ENCODE data around the gene KCNQ4.

The KCNQ4 gene

DNA sequence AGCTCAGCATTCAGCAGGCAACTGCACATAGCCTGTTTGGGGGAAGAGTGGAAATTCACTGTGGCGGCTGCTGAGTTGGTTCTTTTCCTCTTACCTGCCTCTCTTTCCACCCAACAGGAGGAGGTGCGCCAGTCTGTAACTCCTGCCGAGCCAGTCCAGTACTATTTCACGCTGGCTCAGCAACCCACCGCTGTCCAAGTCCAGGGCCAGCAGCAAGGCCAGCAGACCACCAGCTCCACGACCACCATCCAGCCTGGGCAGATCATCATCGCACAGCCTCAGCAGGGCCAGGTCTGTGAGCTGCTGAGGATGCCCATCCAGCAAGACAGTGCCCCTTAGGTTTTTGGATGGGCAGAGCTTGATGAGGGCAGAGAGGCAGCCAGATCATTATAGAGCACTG lies 25.6 kb upstream of the KCNQ4 start:
- no peak overlapping the region for H3K4me3 ChIP-seq (ENCODE audit: low read depth, low read length)
- H3K9me3 ChIP-seq = no peaks in the 10 kb centered on the region
- TF ChIP-seq, protein P1, sequence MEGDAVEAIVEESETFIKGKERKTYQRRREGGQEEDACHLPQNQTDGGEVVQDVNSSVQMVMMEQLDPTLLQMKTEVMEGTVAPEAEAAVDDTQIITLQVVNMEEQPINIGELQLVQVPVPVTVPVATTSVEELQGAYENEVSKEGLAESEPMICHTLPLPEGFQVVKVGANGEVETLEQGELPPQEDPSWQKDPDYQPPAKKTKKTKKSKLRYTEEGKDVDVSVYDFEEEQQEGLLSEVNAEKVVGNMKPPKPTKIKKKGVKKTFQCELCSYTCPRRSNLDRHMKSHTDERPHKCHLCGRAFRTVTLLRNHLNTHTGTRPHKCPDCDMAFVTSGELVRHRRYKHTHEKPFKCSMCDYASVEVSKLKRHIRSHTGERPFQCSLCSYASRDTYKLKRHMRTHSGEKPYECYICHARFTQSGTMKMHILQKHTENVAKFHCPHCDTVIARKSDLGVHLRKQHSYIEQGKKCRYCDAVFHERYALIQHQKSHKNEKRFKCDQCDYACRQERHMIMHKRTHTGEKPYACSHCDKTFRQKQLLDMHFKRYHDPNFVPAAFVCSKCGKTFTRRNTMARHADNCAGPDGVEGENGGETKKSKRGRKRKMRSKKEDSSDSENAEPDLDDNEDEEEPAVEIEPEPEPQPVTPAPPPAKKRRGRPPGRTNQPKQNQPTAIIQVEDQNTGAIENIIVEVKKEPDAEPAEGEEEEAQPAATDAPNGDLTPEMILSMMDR (IDR thresholded peaks at IDR 0.05; ENCODE audit: low read depth, low read length) = no peak
- peaks cover 13% of the 10 kb centered on the region for H3K36me3 ChIP-seq
- no peak for DNase-seq
- no peaks in the 10 kb centered on the region for H3K27me3 ChIP-seq
- no peaks in the 10 kb centered on the region for H3K4me1 ChIP-seq

DNA sequence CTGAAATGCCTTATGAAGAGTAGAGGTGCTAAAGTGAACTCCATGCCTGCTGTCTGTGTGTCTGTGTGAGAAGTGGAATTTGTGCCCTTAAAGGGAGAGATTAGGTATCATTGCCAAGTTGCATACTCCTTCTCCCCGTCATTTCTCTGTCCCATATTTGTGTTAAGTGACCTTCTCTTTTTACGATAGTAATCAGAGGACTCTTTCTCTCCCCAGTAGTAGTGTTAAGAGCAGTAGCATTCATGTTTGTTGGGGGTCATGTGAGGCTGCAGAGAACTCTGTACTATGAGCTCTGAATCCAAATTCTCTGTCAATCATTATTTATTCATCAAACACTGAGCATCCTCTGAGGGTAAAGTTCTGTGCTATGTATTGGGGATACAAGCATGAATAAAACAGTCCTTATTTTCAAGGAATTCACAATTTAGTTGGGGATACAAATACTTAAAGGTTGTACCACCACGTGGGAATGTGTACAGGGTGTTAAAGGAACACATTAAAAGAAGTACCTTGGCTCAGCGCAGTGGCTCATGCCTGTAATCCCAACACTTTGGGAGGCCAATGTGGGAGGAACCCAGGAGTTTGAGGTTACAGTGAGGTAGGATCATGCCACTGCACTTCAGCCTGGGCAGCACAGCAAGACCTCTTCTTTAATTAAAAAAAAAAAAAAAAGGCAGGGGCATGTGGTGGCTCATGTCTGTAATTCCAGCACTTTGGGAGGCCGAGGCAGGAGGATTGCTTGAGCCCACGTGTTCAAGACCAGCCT lies 24.8 kb upstream of the KCNQ4 start:
- DNase-seq = no peak
- Histone ChIP-seq H3K4me1 (no peaks in the 10 kb centered on the region), H3K9me3 (no peaks in the 10 kb centered on the region), H3K27me3 (no peaks in the 10 kb centered on the region), H3K4me3 (ENCODE audit: low read depth, low read length) (no peak overlapping the region), H3K36me3 (peaks cover 16% of the 10 kb centered on the region)
- TF ChIP-seq, protein P1 (IDR thresholded peaks at IDR 0.05; ENCODE audit: low read depth, low read length) = no peak

DNA sequence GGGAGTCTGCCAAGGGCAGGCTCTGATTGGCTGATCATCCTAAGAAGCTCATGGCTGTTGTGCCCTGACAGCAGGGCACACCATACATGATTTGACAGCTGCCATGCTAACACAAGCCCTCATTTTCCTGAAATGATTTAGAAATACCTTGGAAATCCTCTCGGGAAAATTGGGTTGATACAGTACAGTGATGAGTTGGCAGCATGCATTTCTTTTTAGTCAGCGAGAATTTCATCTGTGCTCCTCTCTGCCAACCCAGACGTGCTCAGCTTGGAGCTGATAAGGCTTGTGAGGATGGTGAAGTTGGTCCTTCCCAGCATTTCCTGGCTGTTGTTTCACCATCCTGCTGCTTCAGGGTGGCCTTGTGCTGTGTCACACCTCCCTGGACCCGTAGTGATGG lies 22.6 kb upstream of the KCNQ4 start:
- Histone ChIP-seq H3K4me3 (ENCODE audit: low read depth, low read length) (no peak overlapping the region), H3K9me3 (no peaks in the 10 kb centered on the region), H3K27me3 (no peaks in the 10 kb centered on the region), H3K36me3 (peaks cover 10% of the 10 kb centered on the region), H3K4me1 (no peaks in the 10 kb centered on the region)
- DNase-seq = no peak
- TF ChIP-seq, protein P1 (IDR thresholded peaks at IDR 0.05; ENCODE audit: low read depth, low read length) = no peak

DNA sequence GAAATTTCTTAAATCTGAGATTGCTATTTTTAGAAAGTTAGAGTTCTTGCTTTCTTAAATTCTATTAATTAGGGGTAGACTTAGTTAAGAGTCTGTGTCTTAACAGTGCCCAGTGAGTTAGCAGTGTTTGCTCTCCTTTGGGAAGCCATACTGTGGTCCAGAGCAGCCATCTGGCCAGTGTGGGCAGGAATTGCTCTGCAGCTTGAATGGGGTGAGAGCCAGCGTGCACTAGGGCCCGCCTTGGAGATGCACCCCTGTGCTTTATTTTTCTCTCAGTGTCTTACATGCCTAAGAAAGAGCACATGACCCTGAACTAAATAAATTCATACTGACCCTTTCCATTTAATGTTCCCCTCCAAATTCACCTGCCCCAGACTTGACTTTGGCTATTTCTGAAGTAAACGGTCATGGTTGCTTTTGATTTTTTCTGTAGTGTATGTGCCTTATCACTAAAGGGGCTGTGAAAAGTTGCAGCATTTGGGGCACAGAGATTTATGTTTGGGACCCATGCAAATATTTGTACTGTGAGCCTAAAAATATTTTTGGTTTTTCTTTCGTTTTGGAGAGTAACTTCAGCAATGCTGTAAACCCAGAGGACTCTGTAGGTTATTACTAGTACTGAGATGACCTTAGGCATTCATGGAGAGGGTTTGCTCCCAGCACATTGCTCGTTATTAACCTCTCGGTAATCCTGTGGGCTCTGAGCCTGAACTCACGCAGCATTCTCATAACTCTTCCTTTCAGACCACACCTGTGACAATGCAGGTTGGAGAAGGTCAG lies 21.3 kb upstream of the KCNQ4 start:
- Histone ChIP-seq H3K36me3 (peaks cover 14% of the 10 kb centered on the region), H3K9me3 (no peaks in the 10 kb centered on the region), H3K4me1 (no peaks in the 10 kb centered on the region), H3K27me3 (no peaks in the 10 kb centered on the region), H3K4me3 (ENCODE audit: low read depth, low read length) (no peak overlapping the region)
- TF ChIP-seq, protein P1 (IDR thresholded peaks at IDR 0.05; ENCODE audit: low read depth, low read length) = no peak
- no peak for DNase-seq

DNA sequence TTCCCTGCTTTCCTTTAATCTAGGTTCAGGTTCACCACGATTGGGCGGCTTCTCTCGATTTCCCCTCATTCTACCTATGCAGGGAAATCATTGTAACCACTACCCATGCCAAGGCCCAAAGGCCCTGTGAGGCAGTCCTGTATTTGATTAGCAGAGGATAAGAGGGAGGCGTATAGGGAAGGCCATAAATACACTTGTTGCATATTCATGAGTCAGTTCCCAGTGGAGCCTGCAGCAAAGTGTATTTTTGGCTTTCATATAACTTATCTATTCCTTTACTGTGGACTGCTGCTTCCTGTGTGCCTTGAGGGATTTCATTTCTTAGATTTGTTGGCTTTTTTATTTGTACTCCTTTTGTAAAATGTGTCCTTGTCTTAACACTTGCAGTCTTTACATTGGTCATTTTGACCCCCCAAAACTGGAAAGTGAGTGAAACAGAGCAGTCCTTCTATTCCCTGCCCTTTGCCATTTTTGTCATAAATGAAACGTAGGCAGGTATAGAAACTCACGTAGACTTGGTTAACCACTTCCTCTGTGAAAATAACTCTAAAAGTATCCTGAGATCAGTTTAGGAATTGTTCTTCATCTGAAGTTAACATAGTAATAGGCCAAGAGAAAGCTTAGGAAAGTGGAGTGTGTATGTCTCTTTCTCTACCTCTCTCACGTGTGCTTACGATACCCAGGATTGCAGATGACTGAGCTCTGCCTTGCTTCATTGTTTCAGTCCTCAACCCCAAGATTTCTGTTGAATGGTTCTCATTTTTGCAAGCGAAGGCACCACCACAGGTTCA lies 19.6 kb upstream of the KCNQ4 start:
- Histone ChIP-seq H3K4me3 (ENCODE audit: low read depth, low read length) (no peak overlapping the region), H3K4me1 (no peaks in the 10 kb centered on the region), H3K27me3 (no peaks in the 10 kb centered on the region), H3K36me3 (peaks cover 14% of the 10 kb centered on the region), H3K9me3 (no peaks in the 10 kb centered on the region)
- DNase-seq = no peak
- TF ChIP-seq, protein P1 (IDR thresholded peaks at IDR 0.05; ENCODE audit: low read depth, low read length) = no peak
